HepG2 (cell line): ENCODE data around the gene DNAJC12. TPM values are rescaled to one million over a fixed set of nuclear protein-coding genes. Genes with fewer than 3 reads are reported as not detected.

Experiments used
- ATAC-seq: fragments of 200-7000 bp; cut with Tn5 transposase; 3 replicates; pipeline ENCODE4 v1.9.1; 2020; ENCODE audit warnings: mild to moderate bottlenecking, moderate library complexity
- BruUV-seq: library from RNA; stranded (reverse); fragments of 400-500 nt; replicated peaks from 2 replicates; lab custom pipeline; 2021; lab: Mats Ljungman, UMichigan
- CTCF ChIA-PET: fragments of 300-600 bp; formaldehyde crosslinking; extraction: SDS; loops from one replicate; lab custom pipeline; 2021; ENCODE audit warnings: low total read pairs, inconsistent platforms, low intra/inter-chr PET ratio; lab: Yijun Ruan, JAX
- POLR2A ChIA-PET: fragments of 350-600 bp; sonication (Branson Sonifier 250); formaldehyde crosslinking; loops from one replicate; lab custom pipeline; 2020; ENCODE audit warnings: antibody characterized with exemption, inconsistent platforms; lab: Yijun Ruan, JAX
- DNase-seq: peaks from one replicate; pipeline ENCODE4 v3.0.0-alpha.2; 2015; ENCODE audit warnings: low spot score
- FAIRE-seq: peaks from 3 replicates; lab custom pipeline; 2011; peaks lifted over from hg19 to GRCh38; lab: Jason Lieb, UNC
- H2AFZ ChIP-seq: one replicate; pipeline ENCODE4 v1.6.1; 2011; ENCODE audit warnings: low read length, inconsistent platforms
- H3K27ac ChIP-seq: fragments of 300-600 bp; 3 replicates; pipeline ENCODE4 v1.8.0; 2011; ENCODE audit warnings: mixed run types, mild to moderate bottlenecking, mixed read lengths, low read length, inconsistent platforms; ENCODE audit not compliant: insufficient read depth; ENCODE audit errors: extremely low read length
- H3K27me3 ChIP-seq, 2 experiments: fragments of 200-600 bp in 1 of 2; 2 replicates in 1 of 2; 3 replicates in 1 of 2; pipeline versions ENCODE4 v1.6.0 to v1.8.0; 2011; ENCODE audit warnings: low read length in 2 of 2, mild to moderate bottlenecking in 2 of 2, moderate library complexity in 2 of 2, inconsistent platforms in 1 of 2; ENCODE audit not compliant: insufficient read depth in 2 of 2, control insufficient read depth in 1 of 2
- H3K36me3 ChIP-seq, 2 experiments: fragments of 200-600 bp in 1 of 2; replicated peaks in 1 of 2; 2 replicates in 1 of 2; 3 replicates in 1 of 2; pipeline versions ENCODE4 v1.5.1 to v1.8.0; 2011; ENCODE audit warnings: low read length in 2 of 2, inconsistent platforms in 1 of 2; ENCODE audit not compliant: insufficient read depth in 2 of 2, control insufficient read depth in 1 of 2
- H3K4me1 ChIP-seq: 2 replicates; pipeline ENCODE4 v1.5.1; 2012; ENCODE audit warnings: low read length, inconsistent platforms; ENCODE audit not compliant: insufficient read depth
- H3K4me2 ChIP-seq: 2 replicates; pipeline ENCODE4 v1.6.0; 2011; ENCODE audit warnings: low read depth, low read length, inconsistent platforms
- H3K4me3 ChIP-seq, 3 experiments: fragments of 200-600 bp in 1 of 3; sonication (generic), shearing (Covaris generic) in 1 of 3; replicated peaks in 1 of 3; 2 replicates each; pipeline ENCODE4 v1.5.1; 2011 to 2016; ENCODE audit warnings: low read length in 3 of 3, inconsistent platforms in 2 of 3, low read depth in 2 of 3, mild to moderate bottlenecking in 2 of 3, control low read depth in 1 of 3, mixed read lengths in 1 of 3; ENCODE audit not compliant: insufficient read depth in 1 of 3
- H3K79me2 ChIP-seq: one replicate; pipeline ENCODE4 v1.6.1; 2011; ENCODE audit warnings: low read length, inconsistent platforms; ENCODE audit not compliant: insufficient read depth
- H3K9ac ChIP-seq: 2 replicates; pipeline ENCODE4 v1.6.0; 2011; ENCODE audit warnings: mild to moderate bottlenecking, low read depth, low read length, inconsistent platforms; ENCODE audit not compliant: insufficient read depth
- H3K9me3 ChIP-seq: 2 replicates; pipeline ENCODE4 v1.5.1; 2012; ENCODE audit warnings: mild to moderate bottlenecking, low read length
- H4K20me1 ChIP-seq: 2 replicates; pipeline ENCODE4 v1.6.0; 2011; ENCODE audit warnings: inconsistent platforms, mild to moderate bottlenecking, low read length, moderate library complexity; ENCODE audit not compliant: insufficient read depth
- AKNA ChIP-seq: sonication (generic); formaldehyde crosslinking; IDR thresholded peaks from 2 replicates; pipeline ENCODE4 v1.4.0; 2020; ENCODE audit warnings: missing genetic modification reagents, borderline replicate concordance
- ARNTL ChIP-seq: sonication (generic); formaldehyde crosslinking; IDR thresholded peaks from 2 replicates; pipeline ENCODE4 v1.4.0; 2020; ENCODE audit warnings: mild to moderate bottlenecking, missing genetic modification reagents
- FOXK1 ChIP-seq: sonication (generic); formaldehyde crosslinking; IDR thresholded peaks from 2 replicates; pipeline ENCODE4 v1.4.0; 2020; ENCODE audit warnings: low read depth, missing genetic modification reagents, borderline replicate concordance
- HNF4A ChIP-seq: sonication (generic); formaldehyde crosslinking; IDR thresholded peaks from 2 replicates; pipeline ENCODE4 v1.4.0; 2020; ENCODE audit warnings: missing genetic modification reagents
- PITX1 ChIP-seq: sonication (generic); formaldehyde crosslinking; IDR thresholded peaks from 2 replicates; pipeline ENCODE4 v1.5.1; 2020; ENCODE audit warnings: mild to moderate bottlenecking, missing genetic modification reagents
- POGZ ChIP-seq: sonication (generic); formaldehyde crosslinking; IDR thresholded peaks from 2 replicates; pipeline ENCODE4 v1.4.0; 2020; ENCODE audit warnings: mild to moderate bottlenecking, missing genetic modification reagents
- SAP130 ChIP-seq: IDR thresholded peaks from 2 replicates; pipeline ENCODE4 v1.6.1; 2016; ENCODE audit warnings: low read depth
- TBX2 ChIP-seq: sonication (generic); formaldehyde crosslinking; IDR thresholded peaks from 2 replicates; pipeline ENCODE4 v1.5.0; 2020; ENCODE audit warnings: missing genetic modification reagents, mild to moderate bottlenecking, borderline replicate concordance
- ZFP36 ChIP-seq: fragments of 150-350 bp; IDR thresholded peaks from 2 replicates; pipeline ENCODE4 v1.6.1; 2018; ENCODE audit warnings: borderline replicate concordance, low read length, low read depth; ENCODE audit not compliant: partially characterized antibody
- ZMYM4 ChIP-seq: sonication (generic); formaldehyde crosslinking; IDR thresholded peaks from 2 replicates; pipeline ENCODE4 v1.8.1; 2023; ENCODE audit warnings: mild to moderate bottlenecking, missing genetic modification reagents
- ZNF335 ChIP-seq: sonication (generic); formaldehyde crosslinking; IDR thresholded peaks from 2 replicates; pipeline ENCODE4 v1.4.0; 2020; ENCODE audit warnings: missing genetic modification reagents
- ZNF556 ChIP-seq: sonication (generic); formaldehyde crosslinking; IDR thresholded peaks from 2 replicates; pipeline ENCODE4 v1.4.0; 2020; ENCODE audit warnings: mild to moderate bottlenecking, missing genetic modification reagents, borderline replicate concordance
- ZNF615 ChIP-seq: sonication (generic); formaldehyde crosslinking; IDR thresholded peaks from 2 replicates; pipeline ENCODE4 v1.5.0; 2020; ENCODE audit warnings: mild to moderate bottlenecking, missing genetic modification reagents, borderline replicate concordance
- ZNF816 ChIP-seq: sonication (generic); formaldehyde crosslinking; IDR thresholded peaks from 2 replicates; pipeline ENCODE4 v1.8.0; 2022; ENCODE audit warnings: missing genetic modification reagents, mild to moderate bottlenecking, borderline replicate concordance
- WGBS: methylation state at CpG from one replicate; pipeline ENCODE4 v1.1.6; 2017; ENCODE audit warnings: low lambda C conversion rate; 5-methylcytosine and 5-hydroxymethylcytosine counted together
- in situ Hi-C: cut with HindIII; loops from 2 replicates; pipeline ENCODE4 v1.10.0; 2017; ENCODE audit warnings: low pct_unique_long_range_greater_than_20kb; ENCODE audit not compliant: extremely low pct_ligation_motif_present
- intact Hi-C: fragments of 100-400 bp; cut with micrococcal nuclease; formaldehyde crosslinking; loops from one replicate; pipeline ENCODE4 v1.10.0; 2022; ENCODE audit not compliant: unreplicated experiment
- polyA plus RNA-seq, 8 experiments: library from polyadenylated mRNA; depleted of rRNA in 3 of 8; stranded (reverse) in 7 of 8; unstranded in 1 of 8; fragments of >200 nt; fragmentation: Illumina TruSeq in 4 of 8; extraction: Trizol in 4 of 8; gene quantifications; 2 replicates each; pipeline versions ENCODE4 v1.2.1 to v1.2.3, GENCODE V29; 2011 to 2016; ENCODE audit warnings: low read depth in 4 of 8, missing spikeins in 1 of 8, mixed read lengths in 1 of 8; ENCODE audit not compliant: insufficient read depth in 1 of 8
- total RNA-seq, 5 experiments: library from RNA; depleted of rRNA; stranded (reverse); fragments of >200 nt; fragmentation: Illumina TruSeq; extraction: Trizol; gene quantifications; 2 replicates each; pipeline ENCODE4 v1.2.3, GENCODE V29; 2016; ENCODE audit warnings: low read depth in 1 of 5
- TF ChIP-seq, protein P1 (sequence below): sonication (generic); formaldehyde crosslinking; IDR thresholded peaks from 2 replicates; pipeline ENCODE4 v1.4.0; 2020; ENCODE audit warnings: missing genetic modification reagents

DNAJC12 gene
- total and polyA plus RNA-seq, 2 of the 13 experiments (the other 11 are each of a cell fraction or from before 2014, with no cell fraction given), result 11.6 to 43.9 TPM

DNA sequence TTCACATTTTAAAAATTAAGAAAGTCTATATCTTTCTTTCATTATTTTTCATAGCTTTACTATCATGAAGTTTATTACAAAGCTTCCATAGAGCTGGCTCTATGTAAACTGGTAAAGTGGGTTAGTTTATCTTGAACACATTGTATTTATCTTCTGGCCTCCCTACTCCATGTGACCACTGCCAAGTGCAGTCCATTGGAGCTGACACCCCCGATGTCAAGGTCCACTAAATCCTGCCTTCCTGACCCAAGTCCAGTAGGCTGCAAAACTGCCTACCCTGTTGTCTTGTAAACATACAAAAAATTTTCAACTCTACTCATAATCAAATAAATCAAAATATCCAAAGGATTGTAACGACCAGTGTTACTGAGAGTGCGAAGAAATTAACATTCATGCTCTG lies 10.2 kb downstream of the DNAJC12 start:
- peak overlapping the region; percentile 57 for H3K4me2 ChIP-seq
- ChIA-PET CTCF (no interaction called here), POLR2A (interaction anchor here (0.8 to 1.8 kb wide), 4 partner anchors 10 to 25 kb away, joined by 3 to 6 read pairs (median 4); partner anchors contain the start of gene DNAJC12)
- 57% methylated on average over 3 of the region's 3 CpGs for whole genome bisulfite sequencing
- in situ Hi-C loops, result no loop called here
- intact Hi-C loops, result no loop called here
- ATAC-seq (peak; percentile 89), DNase-seq (peak; percentile 31), FAIRE-seq (peak; percentile 50)
- no peak overlapping the region for H3K4me3 ChIP-seq
- peak overlapping the region; percentile 48 for H3K27ac ChIP-seq
- peaks cover 0 to 3% of the 10 kb centered on the region in 2 experiments; a peak in 1 of 5 replicates for H3K36me3 ChIP-seq
- no peaks in the 10 kb centered on the region for H4K20me1 ChIP-seq
- no peak overlapping the region for H2AFZ ChIP-seq
- BruUV-seq, result no TSS peak
- H3K4me1 ChIP-seq, result peaks cover 25% of the 10 kb centered on the region
- H3K27me3 ChIP-seq, result no peaks in the 10 kb centered on the region
- no peaks in the 10 kb centered on the region for H3K9me3 ChIP-seq
- 0 out of 2 replicates have a peak overlapping the region, but pooled peaks have one; percentile 13 for H3K9ac ChIP-seq
- peaks cover 17% of the 10 kb centered on the region for H3K79me2 ChIP-seq
- no peak for TF ChIP-seq ZNF615 (CRISPR knock-in tag)
- no peak for TF ChIP-seq ZFP36
- 0 out of 2 replicates have a peak, but pooled peaks have one; percentile 42 for TF ChIP-seq ZNF816 (CRISPR knock-in tag)
- no peak for TF ChIP-seq AKNA (CRISPR knock-in tag)
- peak; percentile 83 for TF ChIP-seq POGZ (CRISPR knock-in tag)
- TF ChIP-seq PITX1 (CRISPR knock-in tag), result peak; percentile 67; the same call in 1 of the 2 replicates
- no peak for TF ChIP-seq ZNF556 (CRISPR knock-in tag)
- TF ChIP-seq, protein P1, sequence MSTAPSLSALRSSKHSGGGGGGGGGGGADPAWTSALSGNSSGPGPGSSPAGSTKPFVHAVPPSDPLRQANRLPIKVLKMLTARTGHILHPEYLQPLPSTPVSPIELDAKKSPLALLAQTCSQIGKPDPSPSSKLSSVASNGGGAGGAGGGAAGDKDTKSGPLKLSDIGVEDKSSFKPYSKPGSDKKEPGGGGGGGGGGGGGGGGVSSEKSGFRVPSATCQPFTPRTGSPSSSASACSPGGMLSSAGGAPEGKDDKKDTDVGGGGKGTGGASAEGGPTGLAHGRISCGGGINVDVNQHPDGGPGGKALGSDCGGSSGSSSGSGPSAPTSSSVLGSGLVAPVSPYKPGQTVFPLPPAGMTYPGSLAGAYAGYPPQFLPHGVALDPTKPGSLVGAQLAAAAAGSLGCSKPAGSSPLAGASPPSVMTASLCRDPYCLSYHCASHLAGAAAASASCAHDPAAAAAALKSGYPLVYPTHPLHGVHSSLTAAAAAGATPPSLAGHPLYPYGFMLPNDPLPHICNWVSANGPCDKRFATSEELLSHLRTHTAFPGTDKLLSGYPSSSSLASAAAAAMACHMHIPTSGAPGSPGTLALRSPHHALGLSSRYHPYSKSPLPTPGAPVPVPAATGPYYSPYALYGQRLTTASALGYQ (CRISPR knock-in tag), result peak; percentile 28; the same call in 1 of the 2 replicates
- TF ChIP-seq TBX2, result peak; percentile 44; the same call in 1 of the 2 replicates
- TF ChIP-seq ARNTL, result peak; percentile 72
- peak; percentile 72 for TF ChIP-seq SAP130 (CRISPR knock-in tag)
- TF ChIP-seq ZNF335 (CRISPR knock-in tag), result 0 out of 2 replicates have a peak, but pooled peaks have one; percentile 24
- TF ChIP-seq FOXK1 (CRISPR knock-in tag), result peak; percentile 42; the same call in 1 of the 2 replicates
- peak; percentile 78 for TF ChIP-seq ZMYM4 (CRISPR knock-in tag)
- TF ChIP-seq HNF4A (CRISPR knock-in tag), result peak; percentile 92
